EL (cell line): ENCODE data around the gene GGACT.

Source experiments
- DNase-seq: peaks from one replicate; pipeline ENCODE4 v3.0.0-alpha.2; 2016

GGACT gene

GRCh38 chr13:100545684-100546061 lies 42.9 kb downstream of the GGACT start:
- no peak for DNase-seq

GRCh38 chr13:100544866-100545683 lies 43.5 kb downstream of the GGACT start:
- DNase-seq = no peak

GRCh38 chr13:100543872-100544602 lies 44.6 kb downstream of the GGACT start:
- no peak for DNase-seq

- peak; percentile 34 for DNase-seq
These were observed 45.8 kb downstream of the GGACT start for GRCh38 chr13:100542826-100543156.

GRCh38 chr13:100541897-100542825 lies 46.4 kb downstream of the GGACT start:
- DNase-seq = no peak

- DNase-seq = no peak
These were observed 48.0 kb downstream of the GGACT start for GRCh38 chr13:100540621-100541020.

- DNase-seq = no peak
These were observed 50.6 kb downstream of the GGACT start for GRCh38 chr13:100537951-100538462.

GRCh38 chr13:100537486-100537885 lies 51.1 kb downstream of the GGACT start:
- DNase-seq = no peak

GRCh38 chr13:100536643-100537180 lies 51.9 kb downstream of the GGACT start:
- no peak for DNase-seq

GRCh38 chr13:100535426-100536135 lies 53.0 kb downstream of the GGACT start:
- DNase-seq = no peak

GRCh38 chr13:100534911-100535310 lies 53.7 kb downstream of the GGACT start:
- DNase-seq = no peak

GRCh38 chr13:100534147-100534843 lies 54.3 kb downstream of the GGACT start:
- DNase-seq = no peak

- no peak for DNase-seq
These were observed 55.0 kb downstream of the GGACT start for GRCh38 chr13:100533588-100534041.

- no peak for DNase-seq
These were observed 55.7 kb downstream of the GGACT start for GRCh38 chr13:100532836-100533435.

GRCh38 chr13:100532090-100532766 lies 56.4 kb downstream of the GGACT start:
- no peak for DNase-seq

- DNase-seq = no peak
These were observed 57.8 kb downstream of the GGACT start for GRCh38 chr13:100530671-100531213.

GRCh38 chr13:100529666-100530377 lies 58.8 kb downstream of the GGACT start:
- no peak for DNase-seq

GRCh38 chr13:100528820-100529219 lies 59.8 kb downstream of the GGACT start:
- DNase-seq = no peak

- no peak for DNase-seq
These were observed 60.2 kb downstream of the GGACT start for GRCh38 chr13:100528353-100528752.
